A673 (cell line): ENCODE data around the gene CCHCR1. TPM values are rescaled to one million over a fixed set of nuclear protein-coding genes. Genes with fewer than 3 reads are reported as not detected.
"Not testable (repeated sequence)": the region's sequence is repeated elsewhere in the genome, so short reads cannot be mapped to it uniquely, and the experiment has no call there.

Experiments
- BruUV-seq: library from RNA; stranded (reverse); fragments of 400-500 nt; replicated peaks from 2 replicates; lab custom pipeline; 2021; lab: Mats Ljungman, UMichigan
- CTCF ChIA-PET: fragments of 300-600 bp; sonication (Branson Sonifier 250); formaldehyde crosslinking; loops from one replicate; lab custom pipeline; 2022; ENCODE audit warnings: antibody characterized with exemption; lab: Charles Lee
- POLR2A ChIA-PET: fragments of 300-600 bp; sonication (Branson Sonifier 250); formaldehyde crosslinking; loops from one replicate; lab custom pipeline; 2022; ENCODE audit warnings: antibody characterized with exemption; ENCODE audit not compliant: low non-redundant PET; lab: Charles Lee
- DNase-seq: peaks from one replicate; pipeline ENCODE4 v3.0.0-alpha.2; 2015; ENCODE audit warnings: low spot score
- H3K27ac ChIP-seq: fragments of 200-600 bp; sonication (generic); 2 replicates; pipeline ENCODE4 v1.5.1; 2016; ENCODE audit warnings: mixed run types, low read depth, mild to moderate bottlenecking, mixed read lengths, antibody characterized with exemption, low read length; ENCODE audit not compliant: poor library complexity, severe bottlenecking
- H3K27me3 ChIP-seq: fragments of 200-600 bp; sonication (generic); replicated peaks from 2 replicates; pipeline ENCODE4 v1.6.1; 2017; ENCODE audit warnings: mixed run types, low read depth, mild to moderate bottlenecking, mixed read lengths, antibody characterized with exemption, low read length; ENCODE audit not compliant: insufficient read depth, poor library complexity
- H3K36me3 ChIP-seq: fragments of 200-600 bp; sonication (generic); 2 replicates; pipeline ENCODE4 v1.6.1; 2016; ENCODE audit warnings: mixed run types, mild to moderate bottlenecking, mixed read lengths, antibody characterized with exemption, low read length; ENCODE audit not compliant: insufficient read depth, poor library complexity, severe bottlenecking
- H3K4me1 ChIP-seq: fragments of 200-600 bp; sonication (generic); 2 replicates; pipeline ENCODE4 v1.6.1; 2017; ENCODE audit warnings: mixed run types, mild to moderate bottlenecking, mixed read lengths, antibody characterized with exemption, low read length; ENCODE audit not compliant: insufficient read depth, poor library complexity, severe bottlenecking
- H3K4me3 ChIP-seq: fragments of 200-600 bp; sonication (generic); 2 replicates; pipeline ENCODE4 v1.5.1; 2016; ENCODE audit warnings: low read depth, mixed run types, mild to moderate bottlenecking, mixed read lengths, low read length; ENCODE audit not compliant: poor library complexity, severe bottlenecking
- H3K9me3 ChIP-seq: fragments of 200-600 bp; sonication (generic); 2 replicates; pipeline ENCODE4 v1.6.1; 2016; ENCODE audit warnings: mixed run types, low read depth, mild to moderate bottlenecking, mixed read lengths, antibody characterized with exemption, low read length; ENCODE audit not compliant: poor library complexity, severe bottlenecking
- CTCF ChIP-seq: fragments of 300-800, 200-600 bp; sonication (generic); conservative IDR thresholded peaks from 2 replicates; pipeline ENCODE4 v1.5.1; 2017; ENCODE audit warnings: low read depth, mild to moderate bottlenecking, antibody characterized with exemption, low read length, moderate library complexity, mixed read lengths
- EZH2 ChIP-seq: fragments of 200-600 bp; sonication (generic); IDR thresholded peaks from 2 replicates; pipeline ENCODE4 v1.6.1; 2017; ENCODE audit warnings: borderline replicate concordance, low read depth, mild to moderate bottlenecking, mixed read lengths, antibody characterized with exemption, low read length; ENCODE audit not compliant: poor library complexity, severe bottlenecking
- intact Hi-C: fragments of 100-400 bp; cut with micrococcal nuclease; formaldehyde crosslinking; loops from one replicate; pipeline ENCODE4 v1.10.0; 2022; ENCODE audit not compliant: unreplicated experiment
- total RNA-seq: library from RNA; stranded (reverse); gene quantifications from 2 replicates; pipeline ENCODE4 v1.2.3, GENCODE V29; 2021

The CCHCR1 gene
- total RNA-seq, 1 experiment from 2014 or later: 51.7 TPM

GRCh38 chr6:31169123-31169857, 11.7 kb upstream of the CCHCR1 start:
- TF ChIP-seq EZH2 (no peak), CTCF (no peak)
- Histone ChIP-seq H3K4me3 (no peak overlapping the region), H3K27me3 (no peaks in the 10 kb centered on the region), H3K36me3 (no peaks in the 10 kb centered on the region), H3K4me1 (no peaks in the 10 kb centered on the region), H3K27ac (no peak overlapping the region), H3K9me3 (no peaks in the 10 kb centered on the region)
- BruUV-seq: no TSS peak
- intact Hi-C loops: no loop called here
- ChIA-PET CTCF (interaction anchor here (0.6 kb wide), 1 partner anchor 32 kb away, joined by 3 read pairs; no protein-coding TSS in a partner anchor), POLR2A (interaction anchor here (0.6 kb wide), 1 partner anchor 877 kb away, joined by 3 read pairs; no protein-coding TSS in a partner anchor)
- DNase-seq: no peak

- Histone ChIP-seq H3K4me3 (no peak overlapping the region), H3K9me3 (no peaks in the 10 kb centered on the region), H3K4me1 (no peaks in the 10 kb centered on the region), H3K27me3 (no peaks in the 10 kb centered on the region), H3K36me3 (peaks cover 1% of the 10 kb centered on the region), H3K27ac (no peak overlapping the region)
- intact Hi-C loops: no loop called here
- no TSS peak for BruUV-seq
- ChIA-PET POLR2A (interaction anchor here (0.7 kb wide), 1 partner anchor 380 kb away, joined by 3 read pairs; no protein-coding TSS in a partner anchor), CTCF (no interaction called here)
- DNase-seq: no peak
- TF ChIP-seq CTCF: no peak
- TF ChIP-seq EZH2: no peak
These were observed 11.0 kb upstream of the CCHCR1 start for GRCh38 chr6:31168606-31169005.

GRCh38 chr6:31165986-31166385, 8.4 kb upstream of the CCHCR1 start:
- H3K9me3 ChIP-seq: no peaks in the 10 kb centered on the region
- ChIA-PET CTCF (interaction anchor here (0.5 kb wide), 1 partner anchor 26 kb away, joined by 3 read pairs; no protein-coding TSS in a partner anchor), POLR2A (no interaction called here)
- H3K27ac ChIP-seq: no peak overlapping the region
- no peaks in the 10 kb centered on the region for H3K27me3 ChIP-seq
- peaks cover 19% of the 10 kb centered on the region for H3K36me3 ChIP-seq
- BruUV-seq: no TSS peak
- no peak for TF ChIP-seq CTCF
- no peak for TF ChIP-seq EZH2
- intact Hi-C loops: no loop called here
- no peaks in the 10 kb centered on the region for H3K4me1 ChIP-seq
- no peak for DNase-seq
- no peak overlapping the region for H3K4me3 ChIP-seq

GRCh38 chr6:31165064-31165832, 7.6 kb upstream of the CCHCR1 start:
- DNase-seq, H3K27me3 ChIP-seq, H3K9me3 ChIP-seq, H3K4me3 ChIP-seq, H3K27ac ChIP-seq, CTCF ChIA-PET, H3K4me1 ChIP-seq, BruUV-seq, intact Hi-C loops, POLR2A ChIA-PET: not testable (repeated sequence)
- peaks cover 21% of the 10 kb centered on the region for H3K36me3 ChIP-seq

- POLR2A ChIA-PET, H3K27ac ChIP-seq, H3K9me3 ChIP-seq, BruUV-seq, DNase-seq, H3K4me1 ChIP-seq, CTCF ChIA-PET, intact Hi-C loops, H3K27me3 ChIP-seq, H3K4me3 ChIP-seq: not testable (repeated sequence)
- H3K36me3 ChIP-seq: peaks cover 21% of the 10 kb centered on the region
These were observed 7.0 kb upstream of the CCHCR1 start for GRCh38 chr6:31164475-31165063.
